KMS-11 (cell line): ENCODE results near the gene TMEM214.

Experiments
- H2AFZ ChIP-seq: fragments of 200-600 bp; sonication (generic); 2 replicates; pipeline ENCODE4 v1.6.1; 2016; ENCODE audit warnings: antibody characterized with exemption, mixed run types, low read depth
- H3K27ac ChIP-seq: fragments of 200-600 bp; sonication (generic); 2 replicates; pipeline ENCODE4 v1.6.1; 2016; ENCODE audit warnings: mild to moderate bottlenecking, mixed run types
- H3K27me3 ChIP-seq: fragments of 200-600 bp; sonication (generic); 2 replicates; pipeline ENCODE4 v1.6.1; 2017; ENCODE audit warnings: mild to moderate bottlenecking, low read depth, mixed run types, moderate library complexity; ENCODE audit not compliant: insufficient read depth
- H3K36me3 ChIP-seq: fragments of 200-600 bp; sonication (generic); 2 replicates; pipeline ENCODE4 v1.6.1; 2017; ENCODE audit warnings: mild to moderate bottlenecking, mixed run types; ENCODE audit not compliant: insufficient read depth
- H3K4me1 ChIP-seq: fragments of 200-600 bp; sonication (generic); 2 replicates; pipeline ENCODE4 v1.6.1; 2016; ENCODE audit warnings: mild to moderate bottlenecking, low read depth, mixed run types; ENCODE audit not compliant: poor library complexity, severe bottlenecking
- H3K4me2 ChIP-seq: fragments of 200-600 bp; sonication (generic); 2 replicates; pipeline ENCODE4 v1.7.0; 2016; ENCODE audit warnings: mild to moderate bottlenecking, mixed run types
- H3K4me3 ChIP-seq: fragments of 200-600 bp; sonication (generic); IDR thresholded peaks from 2 replicates; pipeline ENCODE4 v1.6.1; 2017; ENCODE audit warnings: low read depth, low read length, mixed read lengths; ENCODE audit not compliant: insufficient read depth
- H3K79me2 ChIP-seq: fragments of 200-600 bp; sonication (generic); 2 replicates; pipeline ENCODE4 v1.6.1; 2016; ENCODE audit warnings: low read depth, mixed run types; ENCODE audit not compliant: insufficient read depth
- H3K9ac ChIP-seq: fragments of 200-600 bp; sonication (generic); 2 replicates; pipeline ENCODE4 v1.6.1; 2016; ENCODE audit warnings: mild to moderate bottlenecking, mixed run types
- H4K20me1 ChIP-seq: fragments of 200-600 bp; sonication (generic); 2 replicates; pipeline ENCODE4 v1.6.1; 2016; ENCODE audit warnings: mild to moderate bottlenecking, mixed run types; ENCODE audit not compliant: insufficient read depth
- CTCF ChIP-seq: fragments of 200-600 bp; sonication (generic); conservative IDR thresholded peaks from 2 replicates; pipeline ENCODE4 v1.6.1; 2017; ENCODE audit warnings: low read depth, mild to moderate bottlenecking, antibody characterized with exemption, low read length, moderate library complexity, mixed read lengths

TMEM214 gene

GRCh38 chr2:27007416-27008374 lies 25.1 kb upstream of the TMEM214 start:
- no peak for TF ChIP-seq CTCF
- Histone ChIP-seq H3K27me3 (no peaks in the 10 kb centered on the region; the same call in 1 of the 2 replicates), H3K4me1 (peaks cover 6% of the 10 kb centered on the region), H3K9ac (no peak overlapping the region), H3K36me3 (no peaks in the 10 kb centered on the region), H2AFZ (no peak overlapping the region), H3K4me2 (no peak overlapping the region), H4K20me1 (no peaks in the 10 kb centered on the region), H3K27ac (no peak overlapping the region), H3K4me3 (no peak overlapping the region), H3K79me2 (no peaks in the 10 kb centered on the region)

- no peaks in the 10 kb centered on the region; the same call in 1 of the 2 replicates for H3K27me3 ChIP-seq
- H3K79me2 ChIP-seq: no peaks in the 10 kb centered on the region
- no peak overlapping the region for H3K4me3 ChIP-seq
- H3K27ac ChIP-seq: no peak overlapping the region
- H3K36me3 ChIP-seq: no peaks in the 10 kb centered on the region
- no peak overlapping the region for H3K4me2 ChIP-seq
- no peaks in the 10 kb centered on the region for H4K20me1 ChIP-seq
- H3K9ac ChIP-seq: no peak overlapping the region
- H2AFZ ChIP-seq: no peak overlapping the region
- peaks cover 6% of the 10 kb centered on the region for H3K4me1 ChIP-seq
- TF ChIP-seq CTCF: no peak
These were observed 24.1 kb upstream of the TMEM214 start for GRCh38 chr2:27008678-27009077.

GRCh38 chr2:27009083-27009482 lies 23.7 kb upstream of the TMEM214 start:
- no peak overlapping the region for H3K4me2 ChIP-seq
- H3K36me3 ChIP-seq: no peaks in the 10 kb centered on the region
- H3K4me3 ChIP-seq: no peak overlapping the region
- H3K9ac ChIP-seq: no peak overlapping the region
- H3K27ac ChIP-seq: no peak overlapping the region
- no peaks in the 10 kb centered on the region; the same call in 1 of the 2 replicates for H3K27me3 ChIP-seq
- no peaks in the 10 kb centered on the region for H3K79me2 ChIP-seq
- peaks cover 6% of the 10 kb centered on the region for H3K4me1 ChIP-seq
- H4K20me1 ChIP-seq: no peaks in the 10 kb centered on the region
- no peak for TF ChIP-seq CTCF
- H2AFZ ChIP-seq: no peak overlapping the region

- peaks cover 6% of the 10 kb centered on the region for H3K4me1 ChIP-seq
- H3K4me2 ChIP-seq: no peak overlapping the region
- H3K36me3 ChIP-seq: no peaks in the 10 kb centered on the region
- no peak overlapping the region for H3K27ac ChIP-seq
- no peak overlapping the region for H2AFZ ChIP-seq
- no peak overlapping the region for H3K4me3 ChIP-seq
- H4K20me1 ChIP-seq: no peaks in the 10 kb centered on the region
- no peak overlapping the region for H3K9ac ChIP-seq
- TF ChIP-seq CTCF: no peak
- no peaks in the 10 kb centered on the region for H3K79me2 ChIP-seq
- no peaks in the 10 kb centered on the region; the same call in 1 of the 2 replicates for H3K27me3 ChIP-seq
These were observed 23.0 kb upstream of the TMEM214 start for GRCh38 chr2:27009716-27010115.
